Testis (tissue), 3 donors: ENCODE data around the gene TTC22. TPM values are rescaled to one million over a fixed set of nuclear protein-coding genes. Genes with fewer than 3 reads are reported as not detected.
A peak's percentile ranks its signal among the peaks of the same experiment; 100 is the strongest.

Experiments used
- DNase-seq: peaks from one replicate; pipeline ENCODE4 v3.0.0-alpha.2; 2019
- H3K27ac ChIP-seq, 2 donors: fragments of 200-600 bp; sonication (generic); one replicate each; pipeline ENCODE4 v1.5.1; 2019
- H3K27me3 ChIP-seq: fragments of 200-600 bp; sonication (generic); one replicate; pipeline ENCODE4 v1.5.1; 2019
- H3K36me3 ChIP-seq: fragments of 200-600 bp; sonication (generic); one replicate; pipeline ENCODE4 v1.5.1; 2017; ENCODE audit warnings: low read depth; ENCODE audit errors: missing control alignments
- H3K4me1 ChIP-seq: fragments of 200-600 bp; sonication (generic); one replicate; pipeline ENCODE4 v1.5.1; 2019
- H3K4me3 ChIP-seq, 2 donors: fragments of 200-600 bp; sonication (generic); one replicate each; pipeline ENCODE4 v1.5.1; 2017 to 2019
- H3K9me3 ChIP-seq: fragments of 200-600 bp; sonication (generic); one replicate; pipeline ENCODE4 v1.5.1; 2017
- CTCF ChIP-seq, 3 experiments: fragments of 450-650 bp in 2 of 3; fragments of 200-600 bp in 1 of 3; sonication (generic) in 1 of 3; IDR thresholded peaks; one replicate each; pipeline ENCODE4 v1.5.1; 2016 to 2019; ENCODE audit warnings: antibody characterized with exemption in 3 of 3, mild to moderate bottlenecking in 2 of 3, moderate library complexity in 1 of 3
- POLR2A ChIP-seq: fragments of 450-650 bp; IDR thresholded peaks from one replicate; pipeline ENCODE4 v1.6.1; 2017; ENCODE audit warnings: antibody characterized with exemption, mild to moderate bottlenecking, moderate library complexity
- WGBS, 2 donors: methylation state at CpG; one replicate each; pipeline ENCODE4 v1.1.5; 2018; 5-methylcytosine and 5-hydroxymethylcytosine counted together
- intact Hi-C: fragments of 100-400 bp; cut with DNase I; formaldehyde crosslinking; loops from one replicate; pipeline ENCODE4 v1.15.1; 2023; ENCODE audit warnings: low total_unique reads
- polyA plus RNA-seq: library from polyadenylated mRNA; stranded (reverse); fragments of 350-450 nt; fragmentation: Illumina TruSeq; extraction: RNeasy Lipid Tissue Mini Kit (QIAGEN cat#74804); gene quantifications from one replicate; pipeline ENCODE4 v1.2.3, GENCODE V29; 2014; ENCODE audit warnings: low read depth, low replicate concordance; ENCODE audit not compliant: insufficient read depth
- total RNA-seq, 2 donors: library from RNA; depleted of rRNA; stranded (reverse); fragments of >200 nt; gene quantifications; one replicate each; pipeline ENCODE4 v1.2.3, GENCODE V29; 2016

The TTC22 gene
- total and polyA plus RNA-seq, 3 donors from 2014 or later, result 0.94 to 2.4 (median 1.7) TPM

DNA sequence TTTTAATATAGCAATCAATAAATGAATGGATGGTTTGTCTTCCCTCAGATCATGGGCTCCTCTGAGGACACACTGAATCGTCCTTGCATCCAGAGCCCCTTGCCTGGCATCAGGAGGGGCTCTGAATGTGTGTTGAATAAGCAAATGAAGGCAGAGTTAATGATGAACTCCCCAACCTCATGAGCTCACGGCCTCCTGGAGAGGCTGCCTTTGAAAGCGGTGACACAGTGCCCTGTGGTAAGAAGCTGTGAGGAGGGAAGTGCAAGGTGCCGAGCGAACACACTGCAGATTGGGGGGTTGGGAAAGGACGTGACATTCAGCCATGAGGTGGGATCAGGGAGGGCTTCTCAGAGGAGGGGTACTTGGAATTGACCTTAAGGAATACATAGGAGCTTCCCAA is 33.6 kb downstream of the TTC22 start:
- Histone ChIP-seq H3K4me1 (peaks cover 7% of the 10 kb centered on the region), H3K36me3 (no peaks in the 10 kb centered on the region), H3K27me3 (no peaks in the 10 kb centered on the region), H3K27ac (no peak overlapping the region), H3K9me3 (no peaks in the 10 kb centered on the region), H3K4me3 (no peak overlapping the region)
- DNase-seq, result no peak
- intact Hi-C loops, result no loop called here
- TF ChIP-seq POLR2A (no peak), CTCF (IDR thresholded peaks at IDR 0.05) (no peak)
- WGBS, 2 donors, result 72 to 79% methylated on average over 6 of the region's 6 CpGs

DNA sequence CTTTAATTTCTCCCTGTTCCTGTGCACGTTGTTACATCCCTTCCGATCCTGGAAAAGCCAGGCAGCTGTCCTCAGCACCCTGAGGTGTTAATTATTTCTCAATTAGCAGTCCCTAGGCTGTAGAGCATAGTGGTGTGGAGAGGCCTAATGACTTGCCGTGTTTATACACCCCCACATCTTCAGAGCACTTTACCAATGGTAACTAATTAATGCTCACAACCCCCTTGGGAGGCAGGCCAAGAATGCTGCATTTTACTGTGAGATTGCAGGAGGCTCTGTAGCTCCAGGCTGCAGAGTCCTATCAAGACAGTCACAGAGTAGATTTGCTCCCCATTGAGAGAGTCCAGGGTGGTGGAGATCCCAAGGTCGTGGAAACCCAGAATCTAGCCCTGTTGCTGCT is 34.4 kb downstream of the TTC22 start:
- no peaks in the 10 kb centered on the region for H3K27me3 ChIP-seq
- peaks cover 7% of the 10 kb centered on the region for H3K4me1 ChIP-seq
- H3K9me3 ChIP-seq, result no peaks in the 10 kb centered on the region
- H3K27ac ChIP-seq, result no peak overlapping the region
- DNase-seq, result no peak
- no peaks in the 10 kb centered on the region for H3K36me3 ChIP-seq
- TF ChIP-seq CTCF (IDR thresholded peaks at IDR 0.05) (no peak), POLR2A (no peak)
- H3K4me3 ChIP-seq, result no peak overlapping the region
- 28 to 45% methylated on average over 4 of the region's 4 CpGs for WGBS, 2 donors
- intact Hi-C loops, result no loop called here

DNA sequence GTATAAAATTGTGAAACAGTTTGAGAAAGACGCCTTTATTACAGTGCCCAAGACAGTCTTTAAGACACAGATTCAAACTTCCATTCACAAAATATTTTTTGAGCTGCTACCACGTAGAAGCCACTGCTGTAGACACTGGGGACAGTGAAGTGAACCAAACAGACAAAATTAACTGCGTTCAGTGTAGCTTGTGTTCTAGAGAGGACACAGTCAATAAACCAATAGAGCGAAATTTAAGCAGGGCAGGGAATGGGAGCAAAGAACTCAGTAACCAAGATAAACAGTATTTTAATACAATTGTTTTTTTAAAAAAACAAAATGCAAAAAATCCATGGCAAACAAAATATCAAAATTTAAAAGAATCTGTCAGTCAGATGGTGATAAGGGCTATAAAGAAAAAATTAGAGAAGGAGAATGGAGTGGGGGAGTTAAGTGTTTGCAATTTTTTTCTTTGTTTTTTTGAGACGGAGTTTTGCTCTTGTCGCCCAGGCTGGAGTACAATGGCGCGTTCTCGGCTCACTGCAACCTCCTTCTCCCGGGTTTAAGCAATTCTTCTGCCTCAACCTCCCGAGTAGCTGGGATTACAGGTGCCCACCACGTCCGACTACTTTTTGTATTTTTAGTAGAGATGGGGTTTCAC is 36.1 kb downstream of the TTC22 start:
- DNase-seq, result no peak
- H3K27ac ChIP-seq, result peak overlapping the region in 1 of 2 donors; percentile 47
- H3K4me1 ChIP-seq, result peaks cover 7% of the 10 kb centered on the region
- no peak for TF ChIP-seq POLR2A
- no peak for TF ChIP-seq CTCF (IDR thresholded peaks at IDR 0.05)
- no peaks in the 10 kb centered on the region for H3K27me3 ChIP-seq
- H3K36me3 ChIP-seq, result no peaks in the 10 kb centered on the region
- WGBS, 2 donors, result 46 to 53% methylated on average over 13 of the region's 13 CpGs
- H3K9me3 ChIP-seq, result no peaks in the 10 kb centered on the region
- intact Hi-C loops, result no loop called here
- H3K4me3 ChIP-seq, result peak overlapping the region; percentile 44 to 79

GRCh38 chr1:54764133-54764921 is 36.8 kb downstream of the TTC22 start, which contains the start of gene PARS2:
Gene PARS2 (minus strand): TSS chr1:54764523. CDS start chr1:54759161, 5,362 bp downstream.
- intact Hi-C loops, result no loop called here
- peak; percentile 97 for DNase-seq
- Histone ChIP-seq H3K4me3 (peak within 1 kb of the TSS; percentile 63 to 79), H3K9me3 (no peaks in the 10 kb centered on the region), H3K27ac (peak within 1 kb of the TSS; percentile 56 to 59), H3K27me3 (no peaks in the 10 kb centered on the region), H3K4me1 (peaks cover 7% of the 10 kb centered on the region), H3K36me3 (no peaks in the 10 kb centered on the region)
- 1% methylated on average over 21 to 52 of the region's 57 CpGs for WGBS, 2 donors
- TF ChIP-seq POLR2A (peak; percentile 14), CTCF (IDR thresholded peaks at IDR 0.05) (no peak)
